H54 (cell line): ENCODE data around the gene ZNF587.
"Not testable (repeated sequence)": the region's sequence is repeated elsewhere in the genome, so short reads cannot be mapped to it uniquely, and the experiment has no call there.

Source experiments
- DNase-seq: peaks from one replicate; pipeline ENCODE4 v3.0.0; 2011; ENCODE audit warnings: low spot score, mixed read lengths; ENCODE audit not compliant: insufficient read length
- FAIRE-seq: peaks from 3 replicates; lab custom pipeline; 2011; peaks lifted over from hg19 to GRCh38; lab: Jason Lieb, UNC
- POLR2A ChIP-seq: IDR thresholded peaks from 2 replicates; pipeline ENCODE4 v1.6.1; 2011; ENCODE audit warnings: low read depth, mild to moderate bottlenecking, low read length

The ZNF587 gene

GRCh38 chr19:57841122-57841763 lies 8.4 kb upstream of the ZNF587 start:
- DNase-seq (no peak), FAIRE-seq (no peak)
- TF ChIP-seq POLR2A = no peak

- not testable (repeated sequence) for DNase-seq, FAIRE-seq
Measured at GRCh38 chr19:57847164-57847563, 2.5 kb upstream of the ZNF587 start.

GRCh38 chr19:57849162-57849665 lies 445 bp upstream of the ZNF587 start:
- not testable (repeated sequence) for DNase-seq, FAIRE-seq

- DNase-seq = no peak
- no peak for TF ChIP-seq POLR2A
- FAIRE-seq = no peak
Measured at GRCh38 chr19:57850553-57851017, 926 bp downstream of the ZNF587 start.

GRCh38 chr19:57851812-57852603 lies 2.3 kb downstream of the ZNF587 start:
- FAIRE-seq, DNase-seq: not testable (repeated sequence)

- not testable (repeated sequence) for FAIRE-seq, DNase-seq
Measured at GRCh38 chr19:57854117-57854516, 4.5 kb downstream of the ZNF587 start.

- FAIRE-seq, DNase-seq: not testable (repeated sequence)
Measured at GRCh38 chr19:57862351-57862750, 12.7 kb downstream of the ZNF587 start.

GRCh38 chr19:57867868-57868492 lies 18.3 kb downstream of the ZNF587 start:
- FAIRE-seq (no peak), DNase-seq (no peak)
- TF ChIP-seq POLR2A = no peak

GRCh38 chr19:57869655-57870054 lies 20.0 kb downstream of the ZNF587 start:
- DNase-seq, FAIRE-seq: not testable (repeated sequence)

- TF ChIP-seq POLR2A = no peak
- FAIRE-seq = no peak
- DNase-seq = no peak
Measured at GRCh38 chr19:57870225-57870624, 20.6 kb downstream of the ZNF587 start.

- no peak for TF ChIP-seq POLR2A
- no peak for DNase-seq
- no peak for FAIRE-seq
Measured at GRCh38 chr19:57872450-57872849, 22.8 kb downstream of the ZNF587 start.

- not testable (repeated sequence) for DNase-seq, FAIRE-seq
Measured at GRCh38 chr19:57873883-57874799, 24.5 kb downstream of the ZNF587 start.

- TF ChIP-seq POLR2A = no peak
- FAIRE-seq = no peak
- no peak for DNase-seq
Measured at GRCh38 chr19:57886046-57886445, 36.4 kb downstream of the ZNF587 start.
